Prostate gland (tissue), 2 donors: Measurements from ENCODE around the gene NUDT8.
A peak's percentile ranks its signal among the peaks of the same experiment; 100 is the strongest.

ENCODE experiments used
- CTCF ChIP-seq, 4 experiments: fragments of 200-600 bp in 2 of 4; fragments of 450-650 bp in 2 of 4; sonication (generic) in 2 of 4; IDR thresholded peaks; 1 replicate in 3 of 4; 2 replicates in 1 of 4; pipeline ENCODE4 v1.5.1; 2016 to 2019; ENCODE audit warnings: antibody characterized with exemption in 4 of 4, mild to moderate bottlenecking in 2 of 4, moderate library complexity in 2 of 4
- POLR2AphosphoS5 ChIP-seq: sonication (generic); formaldehyde crosslinking; IDR thresholded peaks from one replicate; pipeline ENCODE4 v1.6.1; 2017; ENCODE audit warnings: antibody characterized with exemption

GRCh38 chr11:67630228-67630942 lies 648 bp upstream of the NUDT8 start:
- TF ChIP-seq POLR2AphosphoS5 (peak; percentile 88), CTCF (IDR thresholded peaks at IDR 0.05) (peak; percentile 49 to 91 (median 76))
